Measurements from ENCODE around the gene DAO.

Gene DAO

DNA sequence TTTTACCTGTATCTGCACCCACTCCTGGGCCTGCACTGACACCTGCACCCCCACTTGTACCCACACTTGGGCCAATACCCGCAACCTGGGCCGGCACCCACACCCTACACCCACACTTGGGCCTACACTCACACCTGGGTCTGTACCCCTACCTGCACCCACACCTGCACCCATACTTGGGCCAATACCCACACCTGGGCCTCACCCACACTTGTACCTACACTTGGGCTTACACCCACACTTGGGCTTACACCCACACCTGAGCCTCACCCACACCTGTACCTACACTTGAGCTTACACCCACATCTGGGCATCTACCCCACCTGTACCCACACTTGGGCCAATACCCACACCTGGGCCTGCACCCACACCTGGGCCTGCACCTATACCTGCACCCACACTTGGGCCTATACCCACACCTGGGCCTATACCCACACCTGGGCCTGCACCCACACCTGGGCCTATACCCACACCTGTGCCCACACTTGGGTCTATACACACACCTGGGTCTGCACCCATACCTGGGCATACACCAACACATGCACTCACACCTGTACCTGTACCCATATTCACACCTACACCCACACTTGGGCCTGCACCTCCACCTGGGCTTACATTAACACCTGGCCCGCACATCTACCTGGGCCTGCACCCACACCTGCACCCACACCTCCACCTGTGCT is 39.2 kb downstream of the DAO start:
- no peak for DNase-seq (ENCODE audit: low read depth)

DNA sequence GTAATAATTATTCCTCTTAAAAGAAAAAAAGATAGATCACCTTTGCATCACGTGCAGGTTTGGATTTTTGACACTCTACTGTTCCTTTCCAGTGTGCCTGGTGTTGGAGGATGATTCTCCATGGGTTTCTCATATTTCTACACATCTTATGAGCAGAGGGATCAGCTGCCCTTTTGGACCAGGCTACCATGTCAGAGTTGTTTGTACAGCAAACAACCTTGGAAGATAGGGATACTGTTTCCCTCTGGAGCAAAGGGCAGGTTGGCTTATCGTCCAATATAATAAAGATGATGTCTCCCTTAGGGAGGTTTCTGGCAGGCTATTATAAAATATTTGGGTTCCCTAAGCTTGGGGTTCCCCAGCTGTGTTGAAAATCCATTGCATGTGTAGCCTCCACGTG is 42.1 kb downstream of the DAO start:
- DNase-seq (ENCODE audit: low read depth): no peak

DNA sequence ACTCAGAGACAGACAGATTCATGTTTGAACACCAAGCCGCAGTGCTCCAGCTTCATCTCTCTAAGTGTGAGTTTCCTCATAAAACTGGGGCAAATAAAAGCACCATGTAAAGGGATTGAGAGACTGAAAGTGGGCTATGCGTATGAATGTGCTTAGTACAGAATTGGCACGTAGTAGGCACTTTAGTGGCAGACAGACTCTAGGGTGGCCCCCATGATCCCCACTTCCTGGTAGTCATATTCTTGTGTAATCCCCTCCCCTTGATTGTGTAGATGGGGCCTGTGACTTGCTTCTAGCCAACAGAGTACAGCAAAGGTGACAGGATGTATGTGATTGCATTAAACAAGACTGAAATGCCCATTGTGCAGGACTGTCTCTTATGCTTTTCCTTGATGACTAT is 43.0 kb downstream of the DAO start:
- DNase-seq (ENCODE audit: low read depth): no peak

DNA sequence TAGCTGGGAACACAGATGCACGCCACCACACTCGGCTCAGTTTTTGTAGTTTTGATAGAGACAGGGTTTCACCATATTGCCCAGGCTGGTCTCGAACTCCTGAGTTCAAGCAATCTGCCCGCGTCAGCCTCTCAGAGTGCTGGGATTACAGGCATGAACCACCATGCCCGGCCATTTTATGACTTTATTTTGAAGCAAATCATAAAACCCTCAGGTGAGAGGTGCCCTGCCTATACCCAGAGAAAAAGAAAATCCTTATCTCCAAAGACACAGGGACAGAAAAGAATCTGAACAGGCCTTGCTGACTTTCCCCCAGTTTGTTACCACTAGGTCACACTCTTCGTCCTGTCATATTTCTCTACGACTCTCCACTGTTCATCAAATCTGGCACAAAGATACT is 48.8 kb downstream of the DAO start:
- DNase-seq (ENCODE audit: low read depth): no peak

DNA sequence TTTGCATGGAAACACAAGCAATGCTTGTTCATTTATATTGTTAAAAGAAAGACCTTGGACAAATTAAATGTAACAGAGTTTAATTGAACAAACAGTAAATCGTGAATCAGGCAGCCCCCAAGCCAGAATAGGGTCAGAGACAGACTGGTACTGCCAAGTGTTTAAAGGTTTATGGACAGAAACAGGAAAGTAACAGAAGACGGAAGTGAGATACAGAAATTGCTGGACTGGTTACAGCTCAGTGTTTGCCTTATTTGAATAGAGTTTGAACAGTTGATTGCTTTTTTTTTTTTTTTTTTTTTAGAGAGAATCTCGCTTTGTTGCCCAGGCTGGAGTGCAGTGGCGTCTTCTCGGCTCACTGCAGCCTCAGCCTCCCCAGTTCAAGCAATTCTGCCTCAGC is 50.3 kb downstream of the DAO start:
- no peak for DNase-seq (ENCODE audit: low read depth)

DNA sequence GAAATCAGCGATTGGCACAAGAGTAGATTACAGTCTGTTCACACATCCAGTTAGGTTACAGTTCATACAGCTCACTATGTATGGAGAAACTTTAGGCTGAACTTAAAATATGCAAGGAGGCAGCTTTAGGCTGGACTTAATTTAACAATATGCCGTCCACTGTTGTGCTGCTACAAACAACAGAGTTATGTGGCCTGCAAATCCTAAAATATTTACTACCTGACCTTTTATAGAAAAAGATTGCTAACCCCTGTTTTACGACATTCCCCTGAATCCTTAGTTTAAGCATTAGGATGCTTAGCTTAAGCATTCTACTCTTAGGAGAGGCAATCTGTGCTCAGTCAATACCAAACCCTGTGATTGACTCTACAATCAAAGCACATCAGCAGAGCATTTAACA is 50.9 kb downstream of the DAO start:
- DNase-seq (ENCODE audit: low read depth): no peak

DNA sequence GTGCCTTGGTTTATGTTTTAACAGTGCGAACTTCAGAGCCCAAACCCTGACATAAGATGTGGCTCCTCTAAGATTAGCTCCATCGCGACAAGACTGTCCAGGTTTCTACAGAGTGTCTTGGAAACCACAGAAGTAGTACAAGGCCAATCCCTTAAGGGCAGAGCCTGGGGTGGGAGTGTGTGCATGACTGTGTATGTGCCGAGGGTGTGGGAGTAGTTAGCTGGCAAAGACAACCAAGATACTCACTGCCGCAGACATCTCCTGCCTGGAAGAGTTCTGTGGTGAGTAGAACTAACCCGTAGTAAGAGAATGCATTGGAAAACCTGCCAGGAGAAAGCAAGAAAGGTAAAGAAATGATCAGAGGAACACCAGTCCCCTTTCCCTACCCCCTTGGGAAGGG is 54.1 kb downstream of the DAO start:
- no peak for DNase-seq (ENCODE audit: low read depth)

DNA sequence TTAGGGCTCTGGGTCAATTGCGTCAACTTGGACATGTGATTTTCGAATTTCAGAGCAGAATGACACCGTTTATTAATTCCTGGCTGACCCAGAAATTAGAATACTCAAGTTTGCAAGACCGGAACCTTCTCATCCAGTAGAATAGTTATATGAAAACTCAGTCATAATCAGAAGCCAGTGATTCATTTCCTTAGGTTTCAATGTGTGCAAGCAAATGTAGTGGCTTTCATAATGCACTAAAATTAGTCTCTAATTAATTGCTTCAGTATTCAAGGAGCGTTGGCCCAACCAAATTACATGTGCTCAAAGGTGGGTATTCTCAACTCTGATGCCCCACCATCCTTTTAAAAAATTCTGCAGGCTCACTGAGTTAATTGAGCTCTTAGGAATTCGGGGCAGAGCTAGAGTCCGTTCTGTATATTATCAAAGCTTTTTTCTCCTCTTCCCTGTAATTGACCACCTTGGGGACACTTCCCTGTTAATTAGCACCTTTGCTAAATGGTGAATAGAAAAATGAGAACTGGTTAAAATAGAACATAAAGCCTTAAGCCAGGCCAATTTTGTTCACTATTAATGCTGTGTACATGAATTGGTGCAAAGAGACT is 55.4 kb downstream of the DAO start:
- no peak for DNase-seq (ENCODE audit: low read depth)

DNA sequence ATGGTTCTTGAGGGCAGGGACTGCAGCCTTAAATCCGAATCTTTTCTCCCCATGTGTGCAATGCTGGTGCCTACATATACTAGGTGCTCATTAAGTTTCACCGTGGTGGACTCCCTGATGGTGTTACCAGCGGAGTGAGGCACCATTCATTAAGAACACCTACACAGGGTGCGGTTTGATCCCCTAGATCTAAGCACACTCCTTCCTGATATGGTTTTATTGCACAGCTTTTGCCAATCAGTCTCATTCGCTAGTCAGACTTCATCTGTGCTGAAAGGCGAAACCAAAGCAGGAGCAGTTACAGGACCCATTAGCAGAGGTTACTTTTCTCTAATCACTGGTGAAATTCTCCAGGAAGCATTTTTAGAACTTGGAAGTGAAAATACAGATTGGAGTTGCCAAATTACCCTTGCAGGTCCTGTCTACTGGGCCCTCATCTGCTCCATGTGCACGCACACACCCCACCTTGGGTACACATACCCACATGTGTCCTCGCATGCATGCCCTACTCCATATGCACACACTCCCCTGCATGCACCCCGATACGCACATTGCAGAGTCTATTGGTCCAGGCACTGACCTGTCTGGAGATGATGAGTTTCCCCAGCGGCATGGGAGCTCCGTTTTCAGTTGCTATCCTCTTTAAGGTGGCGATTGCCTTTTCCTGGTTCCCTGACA is 58.5 kb downstream of the DAO start:
- no peak for DNase-seq (ENCODE audit: low read depth)

DNA sequence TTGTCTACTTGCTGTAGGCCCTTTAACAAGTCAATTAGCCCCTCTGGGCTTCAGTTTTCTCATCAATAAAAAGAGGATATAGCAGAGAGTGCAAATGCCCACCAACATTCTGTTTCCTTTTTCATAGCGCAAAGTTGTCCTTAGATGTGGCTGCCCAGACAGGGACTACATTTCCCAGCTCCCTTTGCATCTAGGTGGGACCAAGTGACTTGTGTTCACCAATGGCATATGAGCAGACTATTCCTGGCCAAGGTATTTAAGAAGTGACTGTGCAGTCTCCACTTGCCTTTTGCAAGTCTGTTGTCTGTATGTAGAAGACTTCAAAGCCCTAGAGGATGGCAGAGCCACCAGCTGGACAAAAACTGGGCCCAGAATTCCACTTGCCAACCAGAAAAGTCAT is 59.7 kb downstream of the DAO start:
- no peak for DNase-seq (ENCODE audit: low read depth)

DNA sequence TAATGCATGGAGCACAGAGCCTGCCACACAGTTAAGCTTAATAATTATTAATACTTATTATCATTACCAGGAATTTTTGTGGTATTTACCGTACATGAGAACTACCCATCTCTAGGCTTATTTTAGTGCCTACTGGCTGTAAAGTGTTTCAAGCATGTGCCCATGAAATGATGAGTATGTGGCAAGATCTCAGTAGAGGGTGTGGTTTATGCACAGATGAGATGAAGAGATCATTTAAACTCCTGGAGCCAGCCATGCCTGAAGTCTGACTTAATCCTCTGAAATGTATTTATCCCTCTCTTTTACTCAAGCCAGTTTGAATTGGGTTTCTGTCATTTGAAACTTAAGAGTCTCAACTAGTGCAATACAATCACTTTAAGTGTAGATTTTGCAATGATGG is 60.2 kb downstream of the DAO start:
- DNase-seq (ENCODE audit: low read depth): no peak

DNA sequence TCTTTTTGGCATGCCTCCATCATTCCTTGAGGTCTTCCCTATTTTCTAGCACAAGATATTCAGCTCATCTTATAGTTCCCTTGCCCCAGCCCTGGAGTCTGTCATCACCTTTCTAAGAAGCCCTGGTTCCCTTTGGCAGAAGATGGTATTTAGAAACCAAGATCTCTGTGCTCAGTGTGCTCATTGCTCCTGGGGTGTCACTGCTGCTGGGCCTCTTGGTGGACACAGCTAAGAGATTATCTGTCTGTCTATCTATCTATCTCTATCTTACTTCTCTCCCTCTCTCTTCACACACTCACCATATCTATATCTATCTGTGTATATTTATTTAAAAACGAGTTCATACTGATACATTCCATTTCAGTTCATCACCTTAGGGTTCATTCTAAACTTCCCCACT is 67.2 kb downstream of the DAO start:
- no peak for DNase-seq (ENCODE audit: low read depth)

DNA sequence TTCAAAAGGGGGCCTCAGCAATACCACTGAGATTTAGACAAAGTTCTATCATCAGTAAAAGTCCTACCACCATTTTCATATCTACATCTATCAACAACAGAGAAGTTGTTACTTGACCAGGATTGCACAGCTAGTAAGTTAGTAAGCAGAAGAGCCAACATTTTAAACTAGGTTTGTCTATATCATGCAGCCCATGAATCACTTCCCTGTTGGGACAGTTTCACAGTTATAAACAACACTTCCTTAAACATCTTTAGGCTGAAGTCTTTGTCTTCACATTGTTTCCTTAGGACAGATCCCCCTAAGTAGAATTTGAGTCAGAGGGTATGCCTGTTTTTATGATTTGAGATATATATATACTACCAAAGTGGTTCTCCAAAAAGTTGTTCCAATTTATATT is 68.5 kb downstream of the DAO start:
- no peak for DNase-seq (ENCODE audit: low read depth)

DNA sequence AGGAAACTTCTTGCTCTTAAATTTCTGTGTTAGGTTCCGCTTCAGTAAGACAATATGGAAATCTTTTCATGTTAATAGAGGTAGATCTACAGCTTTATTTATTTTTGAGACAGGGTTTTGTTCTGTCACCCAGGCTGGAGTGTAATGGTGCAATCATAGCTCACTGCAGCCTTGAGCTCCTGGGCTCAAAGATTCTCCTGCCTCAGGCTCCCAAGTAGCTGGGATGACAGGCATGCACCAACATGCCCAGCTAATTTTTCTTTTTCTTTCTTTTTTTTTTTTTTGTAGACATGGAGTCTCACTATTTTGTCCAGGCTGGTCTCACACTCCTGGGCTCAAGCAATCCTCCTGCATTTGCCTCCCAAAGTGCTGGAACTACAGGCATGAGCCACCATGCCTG is 70.1 kb downstream of the DAO start:
- DNase-seq (ENCODE audit: low read depth): no peak
